ENCODE measurements around the gene BICD2. TPM values are rescaled to one million over a fixed set of nuclear protein-coding genes. Genes with fewer than 3 reads are reported as not detected.

BICD2 gene
- total and polyA plus RNA-seq, 12 donors: 9.3 to 33.8 (median 23.3) TPM

DNA sequence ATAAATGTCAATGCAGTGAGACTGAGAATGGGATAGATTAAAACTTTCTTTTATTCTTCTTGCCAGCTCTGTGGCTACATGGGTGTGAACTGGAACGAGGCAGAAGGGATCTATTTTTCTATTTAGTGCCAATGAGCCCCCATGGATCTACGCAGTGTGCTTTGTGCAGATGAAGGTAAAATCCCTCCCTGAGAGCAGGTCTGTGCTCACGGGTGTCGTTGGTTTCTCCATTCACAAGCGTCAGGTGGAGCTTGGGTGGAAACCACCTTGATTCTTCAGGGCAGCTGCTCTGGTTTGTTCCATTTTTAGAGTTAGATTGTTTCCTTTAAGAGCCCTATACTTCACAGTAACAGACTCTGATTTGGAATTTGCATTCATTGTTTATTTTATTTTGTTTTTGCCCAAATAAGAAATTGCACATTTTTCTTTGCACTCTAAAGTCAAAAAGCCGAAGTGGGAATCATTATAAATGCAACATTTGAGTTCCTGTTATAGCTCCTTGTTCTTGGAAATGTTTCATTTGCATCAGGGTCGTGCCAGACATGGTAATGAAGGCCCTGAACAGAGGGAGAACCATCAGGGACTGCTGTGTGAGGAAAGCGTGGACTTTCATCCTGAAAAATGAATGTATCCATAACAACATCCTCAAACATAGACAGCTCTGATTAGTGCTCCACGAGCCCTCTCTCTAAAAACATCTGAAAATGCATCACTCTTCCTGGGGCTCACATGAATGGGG lies 31.1 kb upstream of the BICD2 start:
- no peak for TF ChIP-seq POLR2A (IDR thresholded peaks at IDR 0.05)
- TF ChIP-seq, protein P1, sequence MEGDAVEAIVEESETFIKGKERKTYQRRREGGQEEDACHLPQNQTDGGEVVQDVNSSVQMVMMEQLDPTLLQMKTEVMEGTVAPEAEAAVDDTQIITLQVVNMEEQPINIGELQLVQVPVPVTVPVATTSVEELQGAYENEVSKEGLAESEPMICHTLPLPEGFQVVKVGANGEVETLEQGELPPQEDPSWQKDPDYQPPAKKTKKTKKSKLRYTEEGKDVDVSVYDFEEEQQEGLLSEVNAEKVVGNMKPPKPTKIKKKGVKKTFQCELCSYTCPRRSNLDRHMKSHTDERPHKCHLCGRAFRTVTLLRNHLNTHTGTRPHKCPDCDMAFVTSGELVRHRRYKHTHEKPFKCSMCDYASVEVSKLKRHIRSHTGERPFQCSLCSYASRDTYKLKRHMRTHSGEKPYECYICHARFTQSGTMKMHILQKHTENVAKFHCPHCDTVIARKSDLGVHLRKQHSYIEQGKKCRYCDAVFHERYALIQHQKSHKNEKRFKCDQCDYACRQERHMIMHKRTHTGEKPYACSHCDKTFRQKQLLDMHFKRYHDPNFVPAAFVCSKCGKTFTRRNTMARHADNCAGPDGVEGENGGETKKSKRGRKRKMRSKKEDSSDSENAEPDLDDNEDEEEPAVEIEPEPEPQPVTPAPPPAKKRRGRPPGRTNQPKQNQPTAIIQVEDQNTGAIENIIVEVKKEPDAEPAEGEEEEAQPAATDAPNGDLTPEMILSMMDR (IDR thresholded peaks at IDR 0.05): no peak
- Histone ChIP-seq H3K9me3 (replicated peaks in 1 of 3) (no peaks in the 10 kb centered on the region), H3K27me3 (peaks cover 13% of the 10 kb centered on the region), H3K27ac (no peak overlapping the region), H3K36me3 (replicated peaks in 1 of 2) (no peaks in the 10 kb centered on the region), H3K4me3 (no peak overlapping the region), H3K4me1 (replicated peaks in 1 of 2) (no peaks in the 10 kb centered on the region)
- intact Hi-C loops (cut with DNase I): no loop called here
- no peak for DNase-seq
- 56 to 67% (median 60%) methylated on average over 9 of the region's 9 CpGs for WGBS, 4 donors

- intact Hi-C loops (cut with DNase I): loop anchor here in 1 of 2 donors (5.0 kb wide), 1 partner anchor 78 kb away; no protein-coding TSS in a partner anchor
- no peak for DNase-seq
- H3K27me3 ChIP-seq: peaks cover 7% of the 10 kb centered on the region
- H3K36me3 ChIP-seq (replicated peaks in 1 of 2): no peaks in the 10 kb centered on the region
- no peak overlapping the region for H3K4me3 ChIP-seq
- no peaks in the 10 kb centered on the region for H3K4me1 ChIP-seq (replicated peaks in 1 of 2)
- H3K9me3 ChIP-seq (replicated peaks in 1 of 3): no peaks in the 10 kb centered on the region
- TF ChIP-seq, protein P1 (IDR thresholded peaks at IDR 0.05): no peak
- TF ChIP-seq POLR2A (IDR thresholded peaks at IDR 0.05): no peak
- no peak overlapping the region for H3K27ac ChIP-seq
- 81 to 83% (median 82%) methylated on average over 2 to 4 of the region's 4 CpGs for WGBS, 4 donors
Observed at GRCh38 chr9:92795000-92795399, 30.4 kb upstream of the BICD2 start.

- H3K27me3 ChIP-seq: peaks cover 7% of the 10 kb centered on the region
- 54 to 72% (median 58%) methylated on average over 5 to 7 of the region's 7 CpGs for WGBS, 4 donors
- no peaks in the 10 kb centered on the region for H3K9me3 ChIP-seq (replicated peaks in 1 of 3)
- intact Hi-C loops (cut with DNase I): loop anchor here in 1 of 2 donors (5.0 kb wide), 1 partner anchor 77 kb away; no protein-coding TSS in a partner anchor
- TF ChIP-seq, protein P1 (IDR thresholded peaks at IDR 0.05): no peak
- no peak for TF ChIP-seq POLR2A (IDR thresholded peaks at IDR 0.05)
- H3K4me1 ChIP-seq (replicated peaks in 1 of 2): no peaks in the 10 kb centered on the region
- no peaks in the 10 kb centered on the region for H3K36me3 ChIP-seq (replicated peaks in 1 of 2)
- H3K27ac ChIP-seq: no peak overlapping the region
- no peak for DNase-seq
- no peak overlapping the region for H3K4me3 ChIP-seq
Observed at GRCh38 chr9:92794426-92794825, 29.8 kb upstream of the BICD2 start.

DNA sequence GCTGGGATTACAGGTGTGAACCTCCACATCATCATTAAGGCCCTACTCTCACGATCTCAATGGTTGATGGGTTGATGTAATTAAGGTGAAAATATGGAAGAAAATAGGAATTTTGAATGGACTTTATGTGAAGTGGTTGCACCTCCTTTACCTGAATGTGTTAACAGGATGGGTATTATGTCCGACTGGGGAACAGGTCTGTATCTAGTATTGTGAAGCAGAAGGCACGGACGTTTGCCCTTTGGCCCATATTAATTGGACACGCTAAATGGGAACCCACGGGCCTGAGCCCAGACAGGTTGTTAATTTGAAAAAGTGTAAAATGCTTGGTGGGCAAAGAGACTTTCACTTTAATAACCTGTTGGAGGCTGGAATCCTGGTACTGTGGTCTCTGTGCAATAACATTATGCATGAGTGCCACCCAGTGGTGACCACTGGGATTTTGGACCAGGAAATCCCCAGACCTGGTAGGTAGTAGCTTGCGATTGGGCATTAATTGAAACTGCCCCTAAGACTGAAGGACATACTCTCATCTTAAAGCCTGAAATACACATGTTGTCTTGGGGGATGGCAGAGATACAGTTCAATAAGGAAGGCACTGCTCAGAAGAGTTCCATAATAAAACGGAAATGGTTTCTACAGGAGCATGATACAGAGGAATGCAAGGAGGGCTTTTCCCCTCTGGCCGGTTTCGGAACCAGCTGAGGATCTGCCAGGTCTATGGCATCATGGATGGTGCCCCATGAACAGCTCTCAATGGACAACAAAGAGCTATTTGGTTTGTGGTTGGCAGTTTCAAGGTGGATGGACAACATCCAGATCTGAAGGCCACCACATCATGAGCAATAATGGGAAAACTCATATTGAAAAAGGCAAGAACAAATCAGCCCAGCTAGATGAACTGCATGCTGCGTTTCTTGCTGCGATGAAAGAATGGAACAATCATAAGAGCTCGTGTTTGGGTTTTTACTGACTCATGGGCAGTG lies 26.2 kb upstream of the BICD2 start:
- 31 to 36% (median 34%) methylated on average over 13 of the region's 13 CpGs for WGBS, 4 donors
- intact Hi-C loops (cut with DNase I): loop anchor here in 1 of 2 donors (5.0 kb wide), 1 partner anchor 74 kb away; no protein-coding TSS in a partner anchor
- no peaks in the 10 kb centered on the region for H3K4me1 ChIP-seq (replicated peaks in 1 of 2)
- H3K9me3 ChIP-seq (replicated peaks in 1 of 3): no peaks in the 10 kb centered on the region
- TF ChIP-seq, protein P1 (IDR thresholded peaks at IDR 0.05): peak; percentile 69 to 95 (median 92)
- TF ChIP-seq POLR2A (IDR thresholded peaks at IDR 0.05): no peak
- H3K36me3 ChIP-seq (replicated peaks in 1 of 2): no peaks in the 10 kb centered on the region
- peak; percentile 75 to 95 (median 84) for DNase-seq
- H3K27ac ChIP-seq: no peak overlapping the region
- H3K27me3 ChIP-seq: no peaks in the 10 kb centered on the region
- H3K4me3 ChIP-seq: no peak overlapping the region

All from adrenal gland (tissue), 12 donors.